Lower leg skin (tissue), 3 donors: Measurements from ENCODE around the gene PEX11B.

Experiments used
- POLR2A ChIP-seq, 2 donors: fragments of 450-650 bp; IDR thresholded peaks; one replicate each; pipeline ENCODE4 v1.6.1; 2016 to 2017; ENCODE audit warnings: antibody characterized with exemption in 2 of 2, mild to moderate bottlenecking in 1 of 2, moderate library complexity in 1 of 2
- TF ChIP-seq, protein P1 (sequence below), 3 donors: fragments of 450-650 bp; IDR thresholded peaks; one replicate each; pipeline ENCODE4 v1.5.1; 2016; ENCODE audit warnings: antibody characterized with exemption in 3 of 3, mild to moderate bottlenecking in 3 of 3, moderate library complexity in 2 of 3

GRCh38 chr1:145885738-145886287 is 32.7 kb downstream of the PEX11B start, which contains the start of gene ANKRD35:
- TF ChIP-seq, protein P1, sequence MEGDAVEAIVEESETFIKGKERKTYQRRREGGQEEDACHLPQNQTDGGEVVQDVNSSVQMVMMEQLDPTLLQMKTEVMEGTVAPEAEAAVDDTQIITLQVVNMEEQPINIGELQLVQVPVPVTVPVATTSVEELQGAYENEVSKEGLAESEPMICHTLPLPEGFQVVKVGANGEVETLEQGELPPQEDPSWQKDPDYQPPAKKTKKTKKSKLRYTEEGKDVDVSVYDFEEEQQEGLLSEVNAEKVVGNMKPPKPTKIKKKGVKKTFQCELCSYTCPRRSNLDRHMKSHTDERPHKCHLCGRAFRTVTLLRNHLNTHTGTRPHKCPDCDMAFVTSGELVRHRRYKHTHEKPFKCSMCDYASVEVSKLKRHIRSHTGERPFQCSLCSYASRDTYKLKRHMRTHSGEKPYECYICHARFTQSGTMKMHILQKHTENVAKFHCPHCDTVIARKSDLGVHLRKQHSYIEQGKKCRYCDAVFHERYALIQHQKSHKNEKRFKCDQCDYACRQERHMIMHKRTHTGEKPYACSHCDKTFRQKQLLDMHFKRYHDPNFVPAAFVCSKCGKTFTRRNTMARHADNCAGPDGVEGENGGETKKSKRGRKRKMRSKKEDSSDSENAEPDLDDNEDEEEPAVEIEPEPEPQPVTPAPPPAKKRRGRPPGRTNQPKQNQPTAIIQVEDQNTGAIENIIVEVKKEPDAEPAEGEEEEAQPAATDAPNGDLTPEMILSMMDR (IDR thresholded peaks at IDR 0.05), result no peak
- TF ChIP-seq POLR2A (IDR thresholded peaks at IDR 0.05), result no peak
